ENCODE results near the gene PPP1R14B.

Gene PPP1R14B

GRCh38 chr11:64246871-64247728, at the start of gene PPP1R14B:
TSS of gene PPP1R14B (minus strand) at chr11:64246943. CDS start at chr11:64246673, 270 bp downstream.
- H3K36me3 ChIP-seq (replicated peaks; ENCODE audit: insufficient read depth, low read length) = no peaks in the 10 kb centered on the region
- H2AFZ ChIP-seq (ENCODE audit: low read length) = peak within 1 kb of the TSS; percentile 90
- peak within 1 kb of the TSS; percentile 99 for H3K4me3 ChIP-seq (ENCODE audit: low read length)
- no peaks in the 10 kb centered on the region for H3K9me2 ChIP-seq (replicated peaks; ENCODE audit: insufficient read depth, low read length)
- peak within 1 kb of the TSS; percentile 86 for H3K9ac ChIP-seq (ENCODE audit: low read length)
- peak within 1 kb of the TSS; percentile 47 for H3K27ac ChIP-seq (ENCODE audit: low read length)
- peak within 1 kb of the TSS; percentile 100 for H3K4me2 ChIP-seq (ENCODE audit: low read depth, low read length)
- peaks cover 6% of the 10 kb centered on the region; the same call in 1 of the 2 replicates for H3K4me1 ChIP-seq (ENCODE audit: low read length)
- peaks cover 13% of the 10 kb centered on the region; the same call in 1 of the 2 replicates for H3F3A ChIP-seq (ENCODE audit: insufficient read depth, low read length)
- H4K20me1 ChIP-seq (ENCODE audit: insufficient read depth, low read length) = no peaks in the 10 kb centered on the region
- DNase-seq = peak; percentile 83
- H3K79me2 ChIP-seq (ENCODE audit: low read length) = peaks cover 39% of the 10 kb centered on the region
- no peaks in the 10 kb centered on the region for H3K9me3 ChIP-seq (replicated peaks; ENCODE audit: insufficient read depth, low read length)
- H3K27me3 ChIP-seq (replicated peaks; ENCODE audit: insufficient read depth, low read length) = peaks cover 5% of the 10 kb centered on the region; the same call in 1 of the 2 replicates
- TF ChIP-seq EZH2 (optimal IDR thresholded peaks at IDR 0.05; ENCODE audit: low read depth, low read length) (no peak), CTCF (IDR thresholded peaks at IDR 0.05; ENCODE audit: low read length) (no peak), EZH2phosphoT487 (IDR thresholded peaks at IDR 0.05; ENCODE audit: low read length) (no peak)

- no peaks in the 10 kb centered on the region for H3K9me2 ChIP-seq (replicated peaks; ENCODE audit: insufficient read depth, low read length)
- no peak for TF ChIP-seq CTCF (IDR thresholded peaks at IDR 0.05; ENCODE audit: low read length)
- TF ChIP-seq EZH2 (optimal IDR thresholded peaks at IDR 0.05; ENCODE audit: low read depth, low read length) = no peak
- TF ChIP-seq EZH2phosphoT487 (IDR thresholded peaks at IDR 0.05; ENCODE audit: low read length) = no peak
- no peak overlapping the region for H3K4me2 ChIP-seq (ENCODE audit: low read depth, low read length)
- peaks cover 88% of the 10 kb centered on the region for H3K27me3 ChIP-seq (replicated peaks; ENCODE audit: insufficient read depth, low read length)
- no peak overlapping the region for H2AFZ ChIP-seq (ENCODE audit: low read length)
- no peak overlapping the region for H3K4me3 ChIP-seq (ENCODE audit: low read length)
- peak; percentile 4 for DNase-seq
- no peaks in the 10 kb centered on the region for H3K79me2 ChIP-seq (ENCODE audit: low read length)
- no peaks in the 10 kb centered on the region for H3K9me3 ChIP-seq (replicated peaks; ENCODE audit: insufficient read depth, low read length)
- no peak overlapping the region for H3K27ac ChIP-seq (ENCODE audit: low read length)
- H3K36me3 ChIP-seq (replicated peaks; ENCODE audit: insufficient read depth, low read length) = no peaks in the 10 kb centered on the region
- no peaks in the 10 kb centered on the region for H4K20me1 ChIP-seq (ENCODE audit: insufficient read depth, low read length)
- peaks cover 6% of the 10 kb centered on the region for H3K4me1 ChIP-seq (ENCODE audit: low read length)
- H3F3A ChIP-seq (ENCODE audit: insufficient read depth, low read length) = no peaks in the 10 kb centered on the region
- no peak overlapping the region for H3K9ac ChIP-seq (ENCODE audit: low read length)
These were observed 49.5 kb upstream of the PPP1R14B start for GRCh38 chr11:64296236-64296635.

- peaks cover 5% of the 10 kb centered on the region for H3K4me1 ChIP-seq (ENCODE audit: low read length)
- no peak overlapping the region for H3K4me3 ChIP-seq (ENCODE audit: low read length)
- no peak overlapping the region for H3K27ac ChIP-seq (ENCODE audit: low read length)
- no peaks in the 10 kb centered on the region for H3K9me2 ChIP-seq (replicated peaks; ENCODE audit: insufficient read depth, low read length)
- H3K36me3 ChIP-seq (replicated peaks; ENCODE audit: insufficient read depth, low read length) = no peaks in the 10 kb centered on the region
- H3K4me2 ChIP-seq (ENCODE audit: low read depth, low read length) = no peak overlapping the region
- no peaks in the 10 kb centered on the region for H3K79me2 ChIP-seq (ENCODE audit: low read length)
- no peaks in the 10 kb centered on the region for H4K20me1 ChIP-seq (ENCODE audit: insufficient read depth, low read length)
- no peak overlapping the region for H3K9ac ChIP-seq (ENCODE audit: low read length)
- H3K9me3 ChIP-seq (replicated peaks; ENCODE audit: insufficient read depth, low read length) = no peaks in the 10 kb centered on the region
- DNase-seq = peak; percentile 2
- no peak overlapping the region for H2AFZ ChIP-seq (ENCODE audit: low read length)
- peaks cover 91% of the 10 kb centered on the region for H3K27me3 ChIP-seq (replicated peaks; ENCODE audit: insufficient read depth, low read length)
- TF ChIP-seq EZH2 (optimal IDR thresholded peaks at IDR 0.05; ENCODE audit: low read depth, low read length) (no peak), EZH2phosphoT487 (IDR thresholded peaks at IDR 0.05; ENCODE audit: low read length) (no peak), CTCF (IDR thresholded peaks at IDR 0.05; ENCODE audit: low read length) (no peak)
- 0 out of 2 replicates have a peak, but pooled peaks cover 2% of the 10 kb centered on the region for H3F3A ChIP-seq (ENCODE audit: insufficient read depth, low read length)
These were observed 49.0 kb upstream of the PPP1R14B start for GRCh38 chr11:64295760-64296159.

Data from MM.1S (cell line).